HL-60 (cell line): Measurements from ENCODE around the gene PRSS33.

Source experiments
- DNase-seq, 2 experiments: peaks; one replicate each; pipeline ENCODE4 v3.0.0-alpha.2; 2010 to 2020; ENCODE audit warnings: low read depth in 1 of 2, low spot score in 1 of 2
- H3K27ac ChIP-seq: fragments of 250-450 bp; sonication (Bioruptor Pico); replicated peaks from 2 replicates; pipeline ENCODE4 v1.5.1; 2020; ENCODE audit warnings: mild to moderate bottlenecking, moderate library complexity
- H3K27me3 ChIP-seq: fragments of 250-450 bp; sonication (Bioruptor Pico); 2 replicates; pipeline ENCODE4 v1.5.1; 2021; ENCODE audit warnings: mild to moderate bottlenecking, moderate library complexity; ENCODE audit not compliant: insufficient read depth, poor library complexity, severe bottlenecking
- H3K4me3 ChIP-seq: replicated peaks from 2 replicates; pipeline ENCODE4 v1.5.1; 2011; ENCODE audit warnings: mild to moderate bottlenecking, control low read depth, low read length; ENCODE audit not compliant: insufficient read depth
- CTCF ChIP-seq: IDR thresholded peaks from one replicate; pipeline ENCODE4 v1.5.1; 2011; ENCODE audit warnings: low read length, control low read depth, inconsistent platforms; ENCODE audit not compliant: insufficient read depth
- GABPA ChIP-seq: IDR thresholded peaks from 2 replicates; pipeline ENCODE4 v1.6.1; 2012; ENCODE audit warnings: low read depth
- POLR2AphosphoS5 ChIP-seq: IDR thresholded peaks from 2 replicates; pipeline ENCODE4 v1.6.1; 2012; ENCODE audit warnings: low read depth
- REST ChIP-seq: IDR thresholded peaks from 2 replicates; pipeline ENCODE4 v1.6.1; 2012; ENCODE audit warnings: low read depth; ENCODE audit not compliant: insufficient replicate concordance
- SPI1 ChIP-seq: IDR thresholded peaks from 2 replicates; pipeline ENCODE4 v1.6.1; 2012; ENCODE audit warnings: low read depth, mild to moderate bottlenecking, borderline replicate concordance

The PRSS33 gene

DNA sequence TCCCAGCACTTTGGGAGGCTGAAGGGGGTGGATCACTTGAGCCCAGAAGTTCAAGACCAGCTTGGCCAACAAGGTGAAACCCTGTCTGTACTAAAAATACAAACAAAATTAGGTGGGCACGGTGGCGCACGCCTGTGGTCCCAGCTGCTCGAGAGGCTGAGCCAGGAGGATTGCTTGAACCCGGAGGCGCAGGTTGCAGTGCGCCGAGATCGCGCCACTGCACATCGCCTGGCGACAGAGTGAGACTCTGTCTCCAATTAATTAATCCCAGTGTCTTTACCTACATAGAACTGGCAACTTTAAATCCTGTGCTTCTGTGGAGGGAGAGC lies 8.8 kb downstream of the PRSS33 start:
- TF ChIP-seq REST (no peak), SPI1 (no peak), CTCF (no peak), POLR2AphosphoS5 (no peak), GABPA (no peak)
- Histone ChIP-seq H3K4me3 (no peak overlapping the region), H3K27ac (peak overlapping the region; percentile 99), H3K27me3 (no peaks in the 10 kb centered on the region)
- DNase-seq = no peak

GRCh38 chr16:2777903-2778629 lies 9.3 kb downstream of the PRSS33 start:
- DNase-seq = peak in 1 of 2 experiments; percentile 31
- Histone ChIP-seq H3K4me3 (peak overlapping the region; percentile 61), H3K27me3 (no peaks in the 10 kb centered on the region), H3K27ac (peak overlapping the region; percentile 99)
- peak; percentile 35; the same call in 1 of the 2 replicates for TF ChIP-seq POLR2AphosphoS5
- TF ChIP-seq SPI1 = no peak

- peak; percentile 85 to 88 for DNase-seq
- TF ChIP-seq POLR2AphosphoS5 (peak; percentile 85), CTCF (no peak), REST (peak; percentile 78)
- peak within 1 kb of the TSS; percentile 99 for H3K27ac ChIP-seq
- H3K4me3 ChIP-seq = peak within 1 kb of the TSS; percentile 87
- H3K27me3 ChIP-seq = no peaks in the 10 kb centered on the region
Observed at GRCh38 chr16:2777231-2777902, 10.0 kb downstream of the PRSS33 start, which contains the start of gene ELOB. Gene ELOB, minus strand, starts transcription at chr16:2777280. Its CDS starts 41 bp downstream, at chr16:2777239.

DNA sequence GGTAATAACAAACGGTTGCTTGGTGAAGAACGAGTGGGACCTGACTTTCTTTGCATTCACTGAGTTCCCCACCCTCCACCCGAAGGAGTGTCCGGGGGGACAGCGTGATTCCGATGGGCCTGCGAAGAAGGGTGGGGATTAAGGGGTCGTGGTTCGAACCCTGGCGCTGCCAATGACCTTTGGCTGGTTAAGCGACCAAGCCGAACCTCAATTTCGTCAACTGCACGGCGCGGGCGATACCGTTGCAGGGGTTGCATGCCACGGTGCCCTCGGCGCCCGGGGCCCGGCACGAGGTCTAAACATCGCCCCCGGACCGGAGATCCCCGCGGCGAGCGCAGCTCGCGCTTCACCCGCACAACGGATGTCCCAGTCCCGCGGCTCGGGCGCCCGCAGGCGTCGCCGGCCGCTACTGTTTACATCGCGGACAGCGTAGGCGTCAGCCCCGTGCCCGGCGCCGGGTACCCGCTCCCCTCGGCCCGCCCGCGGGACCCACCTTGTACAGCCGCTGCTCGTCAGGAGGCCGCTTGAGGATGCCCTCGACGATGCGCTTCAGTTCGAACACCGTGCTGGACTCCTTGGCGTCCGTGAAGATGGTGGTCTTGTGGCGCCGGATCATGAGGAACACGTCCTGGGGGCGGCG lies 10.7 kb downstream of the PRSS33 start:
- H3K27me3 ChIP-seq = no peaks in the 10 kb centered on the region
- H3K27ac ChIP-seq = peak overlapping the region; percentile 83
- DNase-seq = peak in 1 of 2 experiments; percentile 52
- H3K4me3 ChIP-seq = peak overlapping the region; percentile 87
- TF ChIP-seq SPI1 = no peak
- TF ChIP-seq GABPA = no peak
- TF ChIP-seq REST = no peak
- TF ChIP-seq CTCF = no peak
- TF ChIP-seq POLR2AphosphoS5 = no peak
